GM12864 (cell line): ENCODE data around the gene THUMPD3.

Experiments used
- DNase-seq: peaks from one replicate; pipeline ENCODE4 v3.0.0-alpha.2; 2011; ENCODE audit warnings: low read depth
- H3K4me3 ChIP-seq: 2 replicates; pipeline ENCODE4 v1.5.1; 2011; ENCODE audit warnings: mild to moderate bottlenecking, low read depth, low read length, control low read depth
- CTCF ChIP-seq: IDR thresholded peaks from 2 replicates; pipeline ENCODE4 v1.5.1; 2011; ENCODE audit warnings: low read depth, mild to moderate bottlenecking, moderate library complexity, low read length, control low read depth, inconsistent platforms; ENCODE audit errors: missing control alignments

Gene THUMPD3

GRCh38 chr3:9401986-9402385, 39.1 kb downstream of the THUMPD3 start:
- DNase-seq: no peak
- no peak overlapping the region for H3K4me3 ChIP-seq
- TF ChIP-seq CTCF: no peak

- no peak overlapping the region for H3K4me3 ChIP-seq
- no peak for DNase-seq
- no peak for TF ChIP-seq CTCF
Measured at GRCh38 chr3:9402410-9403228, 39.8 kb downstream of the THUMPD3 start.

- no peak overlapping the region for H3K4me3 ChIP-seq
- no peak for DNase-seq
- no peak for TF ChIP-seq CTCF
Measured at GRCh38 chr3:9403463-9403862, 40.6 kb downstream of the THUMPD3 start.

GRCh38 chr3:9404680-9405079, 41.8 kb downstream of the THUMPD3 start:
- no peak for DNase-seq
- no peak overlapping the region for H3K4me3 ChIP-seq
- peak; percentile 29 for TF ChIP-seq CTCF

GRCh38 chr3:9405756-9406155, 42.9 kb downstream of the THUMPD3 start:
- TF ChIP-seq CTCF: no peak
- H3K4me3 ChIP-seq: no peak overlapping the region
- no peak for DNase-seq

GRCh38 chr3:9406856-9407626, 44.2 kb downstream of the THUMPD3 start:
- no peak for DNase-seq
- no peak for TF ChIP-seq CTCF
- H3K4me3 ChIP-seq: no peak overlapping the region
